HG02840 (cell line): ENCODE results near the gene LAP3.
"Not testable (repeated sequence)": the region's sequence is repeated elsewhere in the genome, so short reads cannot be mapped to it uniquely, and the experiment has no call there.

Source experiments
- ATAC-seq: cut with Tn5 transposase; IDR thresholded peaks from one replicate; pipeline ENCODE4 v1.9.1; 2021; ENCODE audit warnings: mild to moderate bottlenecking, moderate library complexity, moderate number of reproducible peaks; ENCODE audit not compliant: unreplicated experiment, low FRiP score

LAP3 gene

GRCh38 chr4:17561195-17561909, 15.6 kb upstream of the LAP3 start:
- ATAC-seq, result no peak

- ATAC-seq, result no peak
These were observed 14.8 kb upstream of the LAP3 start for GRCh38 chr4:17562157-17562556.

GRCh38 chr4:17565846-17566245, 11.2 kb upstream of the LAP3 start:
- ATAC-seq, result no peak

GRCh38 chr4:17567271-17567670, 9.7 kb upstream of the LAP3 start:
- ATAC-seq, result no peak

GRCh38 chr4:17574206-17574605, 2.8 kb upstream of the LAP3 start:
- no peak for ATAC-seq

- ATAC-seq, result not testable (repeated sequence)
These were observed 1.8 kb upstream of the LAP3 start for GRCh38 chr4:17575177-17575576.

- peak; percentile 16 for ATAC-seq
These were observed 875 bp downstream of the LAP3 start for GRCh38 chr4:17577665-17578481.

- peak; percentile 31 for ATAC-seq
These were observed 1.5 kb downstream of the LAP3 start for GRCh38 chr4:17578482-17578891.

- ATAC-seq, result no peak
These were observed 4.0 kb downstream of the LAP3 start for GRCh38 chr4:17580969-17581368.

GRCh38 chr4:17583276-17583675, 6.3 kb downstream of the LAP3 start:
- no peak for ATAC-seq

- ATAC-seq, result no peak
These were observed 6.9 kb downstream of the LAP3 start for GRCh38 chr4:17583941-17584340.

GRCh38 chr4:17584521-17585213, 7.7 kb downstream of the LAP3 start:
- no peak for ATAC-seq

- no peak for ATAC-seq
These were observed 10.3 kb downstream of the LAP3 start for GRCh38 chr4:17587094-17587822.

GRCh38 chr4:17589355-17589754, 12.4 kb downstream of the LAP3 start:
- no peak for ATAC-seq

GRCh38 chr4:17595471-17596005, 18.5 kb downstream of the LAP3 start:
- ATAC-seq, result peak; percentile 56

- no peak for ATAC-seq
These were observed 20.5 kb downstream of the LAP3 start for GRCh38 chr4:17597517-17597916.

- no peak for ATAC-seq
These were observed 22.8 kb downstream of the LAP3 start for GRCh38 chr4:17599826-17600225.

GRCh38 chr4:17605236-17605635, 28.2 kb downstream of the LAP3 start:
- no peak for ATAC-seq

GRCh38 chr4:17613761-17614415, 36.9 kb downstream of the LAP3 start:
- ATAC-seq, result peak; percentile 63
